CD4-positive, alpha-beta T cell treated with Interleukin-12 subunit alpha and Interleukin-12 subunit beta, for 1 hour (primary cell): Measurements from ENCODE around the gene EARS2.
"Not testable (repeated sequence)": the region's sequence is repeated elsewhere in the genome, so short reads cannot be mapped to it uniquely, and the experiment has no call there.

ENCODE experiments used
- DNase-seq: peaks from one replicate; pipeline ENCODE4 v3.0.0-alpha.2; 2020

The EARS2 gene

DNA sequence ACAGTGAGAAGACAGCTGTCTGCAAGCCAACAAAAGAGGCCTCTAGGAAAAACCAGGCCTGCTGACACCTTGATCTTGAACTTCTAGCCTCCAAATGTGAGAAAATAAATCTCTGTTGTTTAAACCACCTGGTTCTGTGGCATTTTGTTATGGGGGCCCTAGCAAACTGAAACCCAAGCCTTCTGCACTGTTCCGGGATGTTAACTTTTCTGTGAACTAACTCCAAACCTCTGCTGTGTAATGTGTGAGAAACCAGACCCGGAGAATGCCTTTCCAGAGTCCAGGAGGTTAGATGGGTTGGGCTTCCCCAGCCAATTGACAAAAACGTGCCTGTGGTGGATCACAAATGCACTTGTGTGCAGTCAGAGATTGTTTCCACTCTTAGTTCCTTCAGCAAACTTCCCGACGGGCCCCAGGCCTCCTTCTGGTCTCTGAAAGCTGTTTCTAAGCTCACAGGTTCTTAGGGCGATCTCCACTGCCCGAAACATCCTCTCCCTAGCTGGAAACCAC lies 33.2 kb downstream of the EARS2 start:
- DNase-seq = no peak

DNA sequence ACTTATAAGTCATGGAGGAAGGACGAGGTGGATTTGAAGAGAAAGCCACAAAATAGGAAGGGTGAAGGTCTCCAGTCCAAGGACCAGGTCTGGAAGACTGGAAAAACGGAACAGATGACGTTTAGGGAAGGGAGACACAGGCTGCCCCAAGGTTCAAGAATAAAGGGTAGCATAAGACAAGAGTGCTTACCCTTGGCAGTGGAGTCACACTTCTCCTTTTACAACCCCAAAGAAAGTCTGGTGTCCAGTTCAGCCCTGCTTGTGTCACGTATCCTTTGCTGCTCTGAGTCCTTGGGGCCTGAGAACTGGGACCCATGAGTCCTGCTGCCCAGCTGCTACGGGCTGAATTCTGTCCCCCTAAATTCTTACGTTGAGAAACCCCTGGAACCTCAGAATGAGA lies 33.8 kb downstream of the EARS2 start:
- DNase-seq = no peak

DNA sequence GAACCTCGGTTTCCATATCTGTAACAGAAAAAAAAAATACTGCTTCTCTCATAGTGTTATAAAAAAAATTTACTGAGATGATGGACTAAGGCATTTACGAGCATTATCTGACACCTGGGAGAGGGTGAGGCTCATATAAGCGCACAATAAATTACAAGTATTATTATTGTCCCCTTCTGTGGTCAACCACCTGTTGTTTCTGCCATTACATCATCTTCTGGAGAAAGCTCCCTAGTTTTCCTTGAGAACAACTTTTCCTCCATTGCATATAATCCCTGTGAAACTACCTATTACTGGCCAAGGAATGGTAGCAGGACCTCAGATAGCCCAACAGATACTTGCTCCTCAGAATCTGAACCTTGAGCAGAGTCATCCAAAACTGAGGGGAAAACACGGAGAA lies 35.2 kb downstream of the EARS2 start:
- no peak for DNase-seq

DNA sequence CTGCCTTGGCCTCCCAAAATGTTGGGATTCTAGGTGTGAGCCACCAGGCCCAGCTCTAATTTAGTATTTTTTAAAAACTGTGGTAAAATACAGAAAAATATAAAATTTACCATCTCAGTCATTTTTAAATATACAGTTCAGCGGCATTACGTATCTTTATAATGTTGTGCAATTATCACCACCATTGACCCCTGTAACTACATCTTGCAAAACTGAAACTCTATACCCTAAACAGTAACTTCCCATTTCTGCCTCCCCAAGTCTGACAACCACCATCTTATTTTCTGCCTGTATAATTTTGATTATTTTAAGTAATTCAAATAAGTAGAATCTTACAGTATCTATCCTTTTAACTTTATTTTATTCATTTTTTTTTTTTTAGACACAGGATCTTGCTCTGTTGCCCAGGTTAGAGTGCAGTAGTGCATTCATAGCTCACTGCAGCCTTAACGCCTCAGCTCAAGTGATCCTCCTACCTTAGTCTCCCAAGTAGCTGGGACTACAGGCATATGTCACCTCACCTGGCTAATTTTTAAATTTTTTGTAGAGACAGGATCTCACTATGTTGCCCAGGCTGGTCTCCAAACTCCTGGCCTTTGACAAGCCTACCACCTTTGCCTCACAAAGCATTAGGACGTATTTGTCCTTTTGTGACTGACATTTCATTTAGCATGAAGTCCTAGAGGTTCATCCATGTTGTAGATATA lies 36.0 kb downstream of the EARS2 start:
- no peak for DNase-seq

DNA sequence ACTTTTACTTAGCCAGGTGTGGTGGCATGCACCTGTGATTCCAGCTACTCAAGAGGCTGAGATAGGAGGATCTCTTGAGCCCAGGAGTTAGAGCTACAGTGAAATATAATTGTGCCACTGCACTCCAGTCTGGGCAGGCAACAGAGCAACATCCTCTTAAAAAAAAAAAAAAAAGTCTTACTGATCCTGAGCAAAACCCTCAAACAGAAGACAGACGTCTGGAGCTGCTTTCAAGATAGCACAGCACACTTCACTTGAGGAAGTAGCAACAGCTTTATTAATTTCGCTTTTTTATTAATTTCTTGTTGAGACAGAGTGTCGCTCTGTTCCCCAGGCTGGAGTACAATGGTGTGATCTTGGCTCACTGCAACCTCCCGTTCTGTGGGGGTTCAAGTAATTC lies 36.6 kb downstream of the EARS2 start:
- no peak for DNase-seq

DNA sequence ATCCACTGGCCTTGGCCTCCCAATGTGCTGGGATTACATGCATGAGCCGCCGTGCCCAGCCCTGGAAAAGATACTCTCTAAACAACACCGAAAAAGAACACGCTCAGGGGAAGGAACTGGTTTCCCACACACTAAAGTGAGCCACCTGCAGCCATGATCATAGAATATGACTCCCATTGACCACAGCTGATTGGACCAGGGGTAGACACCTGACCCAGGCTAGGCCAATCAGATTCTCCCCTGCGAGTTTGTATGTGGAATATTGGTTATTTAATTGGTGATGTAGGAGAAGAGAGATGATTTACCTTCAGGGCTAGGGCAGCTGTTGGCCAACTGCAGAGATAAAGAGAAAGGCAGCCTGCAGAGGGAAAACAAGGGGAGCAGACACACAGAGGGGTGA lies 37.9 kb downstream of the EARS2 start:
- no peak for DNase-seq

DNA sequence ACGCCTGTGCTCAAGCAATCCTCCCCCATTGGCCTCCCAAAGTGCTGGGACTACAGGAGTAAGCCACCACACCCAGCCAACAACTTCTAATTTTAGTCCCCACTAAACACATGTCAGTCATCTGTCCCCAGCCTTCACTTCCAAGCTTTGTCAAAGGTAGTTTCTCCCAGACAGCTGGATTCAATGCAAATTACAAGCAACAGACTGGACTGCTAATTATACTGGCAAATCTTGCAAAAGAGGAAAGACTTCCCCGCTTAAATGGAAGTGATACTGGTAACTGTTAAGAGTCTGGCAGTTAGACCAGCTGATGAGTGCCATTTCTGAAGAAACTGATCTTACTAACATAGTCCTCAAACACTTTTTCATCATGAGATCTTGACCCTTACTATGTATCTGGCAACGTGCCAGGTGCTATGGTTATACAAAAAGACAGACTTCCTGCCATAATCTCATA lies 38.7 kb downstream of the EARS2 start:
- DNase-seq = no peak

DNA sequence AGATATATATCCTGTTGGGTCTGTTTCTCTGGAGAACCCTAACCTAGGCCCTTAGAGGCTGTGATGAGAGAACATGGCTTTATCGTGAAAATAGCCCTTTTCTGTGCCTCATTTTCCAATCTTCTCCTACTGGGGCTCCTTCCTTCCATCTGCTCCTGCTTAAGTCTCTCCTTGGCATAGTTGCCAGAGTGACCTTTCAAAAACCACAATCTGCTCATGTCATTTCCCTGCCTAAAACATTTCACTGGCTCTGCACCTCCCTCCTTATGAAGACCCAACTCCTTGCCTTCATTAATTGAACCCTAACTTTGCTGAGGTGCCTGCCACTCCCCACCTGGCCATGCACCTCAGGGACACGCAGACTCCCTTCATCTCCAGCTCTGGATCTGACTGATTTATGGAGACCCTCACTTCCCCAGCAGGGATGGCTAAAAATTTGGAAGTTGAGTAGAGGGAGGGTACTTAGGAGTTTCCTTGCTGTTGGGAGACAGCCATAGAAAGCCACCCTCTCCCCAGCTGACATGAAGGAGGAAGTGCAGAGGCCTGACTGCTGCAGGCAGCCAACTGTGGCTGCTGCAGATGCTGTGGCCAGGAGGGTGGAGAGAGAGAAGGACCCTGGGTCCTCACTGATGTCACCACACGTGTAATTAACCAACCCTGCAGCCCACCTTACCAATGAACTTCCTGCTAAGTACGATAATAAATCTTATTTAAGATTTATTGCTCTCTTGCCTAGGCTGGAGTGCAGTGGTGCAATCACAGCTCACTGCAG lies 40.6 kb downstream of the EARS2 start:
- no peak for DNase-seq

DNA sequence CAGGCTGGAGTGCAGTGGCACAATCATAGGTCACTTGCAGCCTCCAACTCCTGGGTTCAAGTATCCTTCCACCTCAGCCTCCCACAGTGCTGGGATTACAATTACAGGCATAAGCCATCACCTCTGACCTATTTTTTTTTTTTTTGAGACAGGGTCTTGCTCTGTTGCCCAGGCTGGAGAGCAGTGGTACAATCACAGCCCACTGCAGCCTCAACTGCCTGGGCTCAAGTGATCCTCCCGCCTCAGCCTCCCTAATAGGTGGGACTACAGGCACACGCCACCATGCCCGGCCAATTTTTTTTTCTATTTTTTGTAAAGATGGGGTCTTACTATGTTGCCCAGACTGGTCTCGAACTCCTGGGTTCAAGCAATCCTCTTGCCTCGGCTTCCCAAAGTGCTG lies 41.3 kb downstream of the EARS2 start:
- no peak for DNase-seq

DNA sequence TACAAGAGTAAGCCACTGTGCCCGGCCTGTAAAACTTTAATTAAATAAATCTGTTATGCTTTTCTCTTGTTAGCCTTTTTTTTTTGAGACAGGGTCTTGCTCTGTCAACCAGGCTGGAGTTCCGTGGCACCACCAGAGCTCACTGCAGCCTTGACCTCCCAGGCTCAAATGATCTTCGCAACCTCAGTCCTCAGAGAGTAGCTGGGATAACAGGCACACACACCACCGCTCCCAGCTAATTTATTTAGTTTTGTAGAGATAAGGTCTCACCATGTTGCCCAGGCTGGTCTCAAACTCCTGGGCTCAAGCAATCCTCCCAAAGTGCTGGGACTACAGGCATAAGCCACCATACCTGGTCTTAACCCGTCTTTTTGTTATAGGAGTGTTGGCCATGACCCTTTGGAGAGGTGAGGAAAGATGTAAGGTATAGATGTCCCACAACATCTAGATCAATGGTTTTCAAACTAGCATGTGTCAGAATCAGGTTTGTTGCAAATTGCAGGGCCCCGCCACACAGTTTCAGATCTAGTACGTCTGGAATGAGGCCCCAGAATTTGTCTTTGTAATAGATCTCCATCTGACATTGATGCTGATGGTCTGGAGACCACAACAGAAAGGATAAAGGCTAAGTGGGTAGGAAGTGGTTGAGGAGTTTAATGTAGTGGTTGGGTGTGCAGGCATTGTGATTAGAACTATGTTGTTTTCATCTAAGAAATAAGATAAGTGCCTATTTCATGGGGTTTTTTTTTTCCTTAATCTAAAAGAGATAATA lies 42.6 kb downstream of the EARS2 start:
- peak; percentile 54 for DNase-seq

DNA sequence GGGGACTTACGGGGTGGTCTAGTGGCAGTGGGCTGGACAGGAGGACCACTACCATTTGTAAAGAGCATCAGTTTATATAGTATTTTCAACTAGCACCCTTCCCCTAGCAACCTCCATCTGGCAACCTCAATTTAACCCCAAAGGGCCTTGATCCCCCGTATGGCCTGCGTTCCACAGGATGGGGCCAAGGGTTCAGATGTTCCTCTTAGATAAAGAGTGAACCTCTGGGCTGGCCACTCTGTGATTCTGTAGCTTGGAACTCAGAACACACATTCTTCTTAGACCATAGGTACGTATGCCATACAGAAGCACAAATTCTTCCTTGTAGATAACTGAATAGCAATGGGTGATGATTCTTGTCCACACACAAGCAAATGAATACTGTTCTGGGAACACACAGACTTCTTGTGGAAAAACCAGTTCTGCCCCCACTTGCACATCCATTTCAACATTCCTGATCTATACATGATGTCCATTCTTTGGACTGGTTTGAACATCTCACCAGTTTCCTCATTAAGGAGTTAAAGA lies 44.9 kb downstream of the EARS2 start:
- DNase-seq = no peak

DNA sequence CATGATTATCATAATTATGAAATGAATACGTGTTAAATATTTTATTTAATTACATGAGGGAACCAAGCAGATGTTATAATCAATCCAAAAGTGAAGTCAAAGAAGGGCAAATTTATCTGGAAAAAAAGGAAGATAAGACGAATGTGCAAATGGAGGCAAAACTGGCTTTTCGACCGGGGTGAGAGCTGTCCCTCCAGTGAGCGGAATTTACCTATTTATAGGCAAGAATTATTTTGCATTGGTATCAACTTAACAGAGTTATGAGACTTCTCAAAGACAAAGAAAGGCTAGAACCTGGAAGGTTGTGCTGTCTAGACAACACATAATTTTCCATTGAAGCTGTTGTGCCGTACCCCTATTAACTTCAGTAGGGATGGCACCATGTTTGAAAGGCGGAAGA lies 45.4 kb downstream of the EARS2 start:
- DNase-seq = no peak

DNA sequence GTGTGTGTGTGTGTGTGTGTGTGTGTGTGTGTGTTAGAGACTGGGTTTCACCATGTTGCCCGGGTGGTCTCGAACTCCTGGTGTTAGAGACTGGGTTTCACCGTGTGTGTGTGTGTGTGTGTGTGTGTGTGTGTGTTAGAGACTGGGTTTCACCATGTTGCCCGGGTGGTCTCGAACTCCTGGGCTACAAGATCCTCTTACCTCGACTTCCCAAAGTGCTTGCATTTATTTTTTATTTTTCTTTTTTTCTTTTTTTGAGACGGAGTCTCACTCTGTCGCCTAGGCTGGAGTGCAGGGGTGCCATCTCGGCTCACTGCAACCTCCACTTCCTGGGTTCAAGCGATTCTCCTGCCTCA lies 46.3 kb downstream of the EARS2 start:
- not testable (repeated sequence) for DNase-seq

DNA sequence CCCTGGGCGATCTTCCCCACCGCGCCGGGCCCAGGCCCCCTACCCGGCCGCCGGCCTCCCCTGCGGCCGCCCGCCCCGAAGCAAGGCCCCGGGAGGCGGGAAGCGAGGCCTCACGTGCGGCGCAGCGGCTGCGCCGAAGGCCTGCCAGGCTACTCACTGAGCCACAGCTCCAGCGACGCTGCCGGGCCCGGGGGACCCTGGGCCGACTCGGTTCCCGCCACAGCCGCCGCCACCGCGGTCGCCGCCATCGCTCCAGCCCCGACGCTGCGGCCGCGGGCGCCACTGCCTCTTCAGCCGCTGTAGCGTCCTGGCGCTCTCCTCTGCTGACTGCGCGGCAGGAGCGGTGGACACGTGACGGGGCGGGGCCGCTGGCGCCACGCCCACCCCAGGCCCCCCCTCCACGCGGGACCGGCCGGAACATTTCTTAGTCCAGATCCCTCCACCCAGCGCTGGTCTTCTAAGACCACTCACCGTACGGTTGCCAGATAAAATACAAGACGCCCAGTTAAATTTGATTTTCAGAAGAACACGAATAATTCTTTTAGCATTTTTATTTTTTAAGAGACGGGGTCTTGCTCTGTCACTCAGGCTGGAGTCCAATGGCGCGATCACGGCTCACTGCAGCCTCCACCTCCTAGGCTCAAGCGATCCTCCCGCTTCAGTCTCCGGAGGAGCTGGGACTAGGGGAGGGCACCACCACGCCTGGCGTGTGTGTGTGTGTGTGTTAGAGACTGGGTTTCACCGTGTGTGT lies 46.8 kb downstream of the EARS2 start, which contains the start of gene GGA2:
GGA2 (minus strand) TSS at position 331 of the 751 bp plus-strand sequence; CDS start at position 248, 83 bp downstream.
- DNase-seq = peak; percentile 81

DNA sequence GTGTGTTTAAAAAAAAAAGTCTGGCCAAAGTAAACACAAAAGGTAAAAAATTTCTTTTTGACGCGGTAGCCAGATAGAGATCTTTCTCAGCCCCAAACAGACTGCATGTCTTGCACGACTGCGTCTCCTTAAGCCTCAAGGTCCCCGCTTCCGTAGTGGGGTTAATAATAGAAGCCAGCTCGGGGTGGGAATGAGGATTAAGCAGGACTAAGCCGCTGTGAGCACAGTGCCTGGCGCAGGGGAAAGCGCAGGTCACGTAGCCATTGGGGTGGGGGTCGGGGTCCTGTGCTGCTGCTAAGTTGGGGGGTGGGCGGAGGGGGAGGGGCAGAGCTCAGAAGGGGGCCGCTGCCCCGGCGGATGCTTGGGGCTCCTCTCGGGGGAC lies 47.4 kb downstream of the EARS2 start:
- peak; percentile 40 for DNase-seq

DNA sequence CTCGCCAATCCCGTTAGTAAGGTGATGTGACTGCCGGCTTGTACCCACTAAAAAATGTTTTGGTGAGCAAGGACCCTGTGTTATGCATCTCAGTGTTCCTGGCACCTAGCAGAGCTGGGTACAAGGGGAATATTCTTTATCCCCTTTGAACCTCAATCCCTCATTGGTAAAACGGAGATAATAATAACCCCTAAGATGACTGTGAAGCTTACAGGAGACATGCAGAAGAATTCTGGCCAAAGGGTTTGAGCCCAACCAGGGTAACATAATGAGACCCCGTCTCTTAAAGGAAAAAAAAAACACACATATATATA lies 47.8 kb downstream of the EARS2 start:
- no peak for DNase-seq

DNA sequence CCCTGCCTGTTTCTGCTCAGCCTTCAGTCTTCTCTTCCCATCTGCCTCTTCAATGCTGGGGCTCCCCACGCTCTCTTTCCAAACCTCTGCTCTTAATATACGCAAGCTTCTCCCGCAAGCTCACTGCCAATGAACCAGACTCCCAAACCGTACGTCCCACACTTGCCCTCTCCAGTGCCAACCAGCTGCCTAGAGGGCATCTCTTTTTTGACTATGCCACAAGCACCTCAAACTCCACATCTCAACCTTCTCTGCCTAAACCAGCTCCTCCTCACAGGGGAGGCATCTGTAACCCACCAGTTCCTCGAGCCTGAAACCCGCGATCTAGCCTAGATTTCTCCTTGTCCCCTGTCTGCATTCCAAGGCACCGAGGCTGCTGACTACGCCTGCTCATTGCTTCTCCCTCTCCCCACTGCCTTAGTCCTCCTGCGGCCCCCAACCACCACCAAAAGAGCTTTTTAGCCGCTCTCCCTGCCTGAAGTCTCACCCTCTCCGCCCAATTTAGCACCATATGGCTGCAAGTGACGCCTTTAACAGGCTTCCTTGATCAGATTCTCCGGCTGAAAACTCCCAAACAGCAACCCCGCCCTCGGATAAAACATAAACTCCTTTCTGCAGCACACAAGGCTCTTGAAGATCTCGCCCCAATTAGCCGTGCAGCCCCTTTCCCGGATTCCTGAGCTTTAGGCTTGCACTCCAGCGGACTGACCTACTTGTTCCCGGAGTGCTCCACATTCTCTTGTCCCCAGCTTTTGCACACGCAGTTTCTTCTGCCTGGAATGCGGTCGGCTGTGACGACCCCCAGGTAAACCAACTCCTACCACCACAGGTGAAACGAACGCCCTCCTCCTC lies 48.3 kb downstream of the EARS2 start:
- DNase-seq = no peak

DNA sequence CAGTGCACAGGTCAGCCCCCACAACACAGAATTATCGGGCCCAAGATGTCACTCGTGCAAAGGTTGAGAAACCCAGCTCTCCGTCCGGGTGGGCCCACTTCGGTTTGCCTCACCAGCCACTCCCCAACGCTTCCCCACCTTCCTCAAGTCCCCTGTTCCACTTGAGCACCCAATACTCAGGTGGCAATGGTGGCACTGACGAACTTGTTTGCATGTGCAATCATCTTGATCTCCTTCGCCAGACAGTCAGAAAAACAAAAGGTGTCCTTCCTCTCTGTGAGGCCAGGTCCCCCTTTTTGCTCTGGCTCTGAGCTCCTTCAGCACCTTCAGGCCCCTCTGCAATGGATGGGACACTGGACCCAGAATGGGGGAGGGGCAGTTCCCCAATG lies 50.5 kb downstream of the EARS2 start:
- DNase-seq = no peak

DNA sequence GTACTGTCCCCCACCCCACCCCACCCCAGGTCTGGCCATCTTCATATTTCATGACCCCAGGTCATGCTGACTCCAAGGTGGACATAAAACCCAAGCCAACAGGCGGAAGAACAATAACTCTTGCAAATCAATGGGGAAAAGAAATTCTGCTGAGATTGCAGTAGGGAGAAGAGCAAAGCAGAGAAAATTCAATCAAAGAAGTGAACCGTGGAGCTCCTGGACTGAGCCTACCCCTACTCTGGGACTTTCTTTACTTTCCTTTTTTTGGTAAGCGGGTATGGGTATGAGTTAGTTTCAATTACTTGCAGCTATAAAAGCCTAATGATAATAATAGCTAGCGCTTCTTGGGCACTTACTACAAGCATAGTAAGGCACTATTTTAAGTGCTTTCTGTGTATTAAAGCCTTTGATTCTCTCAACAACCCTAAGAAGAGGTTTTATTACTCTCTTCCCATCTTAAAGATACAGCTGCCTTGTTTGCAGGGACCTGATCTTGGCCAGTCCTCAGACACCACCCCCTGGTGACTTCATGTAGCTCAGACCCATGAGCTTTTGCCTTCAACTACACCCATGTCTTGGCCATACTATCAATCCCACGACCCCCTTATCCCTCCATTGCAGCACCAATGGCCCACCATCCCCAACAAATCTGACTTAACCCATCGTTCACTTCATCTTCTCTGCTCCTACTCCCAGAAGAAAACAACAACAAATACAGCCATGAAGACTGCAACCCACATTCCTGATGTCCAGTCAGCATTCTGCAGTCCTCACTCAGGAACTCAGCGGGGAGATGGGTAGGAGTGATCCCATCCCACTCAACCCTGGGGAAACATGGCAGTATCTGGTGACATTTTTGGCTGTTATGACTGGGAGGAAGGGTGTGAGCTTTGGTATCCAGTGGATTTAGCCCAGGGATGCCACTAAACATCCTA lies 51.2 kb downstream of the EARS2 start:
- DNase-seq = no peak

DNA sequence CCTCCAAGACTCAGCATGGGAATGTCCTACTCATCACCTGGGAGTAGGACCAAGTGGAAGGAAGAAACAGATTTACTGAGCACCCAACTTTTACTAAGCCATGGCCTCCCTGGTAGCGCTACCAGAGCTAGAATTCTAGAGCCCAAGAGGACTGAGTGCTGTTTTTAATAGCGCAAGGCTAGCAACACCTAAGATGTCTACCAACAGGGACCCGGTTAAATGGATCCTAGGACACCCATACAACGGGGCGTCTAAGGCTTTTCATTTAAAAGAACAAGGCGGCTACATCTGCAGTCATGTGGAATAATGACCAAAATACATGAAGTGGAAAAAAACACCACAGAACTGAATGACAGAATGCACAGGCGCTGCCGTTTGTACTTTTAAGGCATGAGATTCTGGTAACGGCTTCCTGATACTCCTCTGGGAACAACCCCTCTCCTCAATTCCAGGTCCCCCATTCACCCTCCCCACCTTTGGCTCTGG lies 51.9 kb downstream of the EARS2 start:
- no peak for DNase-seq
